NCI-H526 (cell line): ENCODE results near the gene CHCHD6.

ENCODE experiments used
- DNase-seq, 2 experiments: peaks; one replicate each; lab custom pipeline; 2025; lab: John Stamatoyannopoulos, UW

The CHCHD6 gene

DNA sequence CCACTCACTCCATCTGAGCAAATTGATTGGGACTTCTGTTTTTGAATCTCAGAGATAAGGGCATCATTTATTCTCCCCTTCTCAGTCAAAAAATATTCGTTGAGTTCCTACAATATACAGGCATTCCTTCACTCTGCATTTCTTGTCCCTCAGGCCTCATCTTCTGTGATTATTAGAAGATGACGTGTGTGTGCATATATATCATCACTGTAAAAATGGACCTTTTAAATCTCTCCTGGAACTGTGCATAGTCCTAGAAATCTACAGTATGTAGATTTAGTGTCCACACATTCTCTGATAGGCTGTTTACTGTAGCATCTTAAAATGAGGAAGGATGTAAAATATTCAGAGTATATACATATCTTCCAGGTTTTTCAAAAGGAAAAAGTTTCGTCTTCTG, 235.7 kb downstream of the CHCHD6 start:
- no peak for DNase-seq

DNA sequence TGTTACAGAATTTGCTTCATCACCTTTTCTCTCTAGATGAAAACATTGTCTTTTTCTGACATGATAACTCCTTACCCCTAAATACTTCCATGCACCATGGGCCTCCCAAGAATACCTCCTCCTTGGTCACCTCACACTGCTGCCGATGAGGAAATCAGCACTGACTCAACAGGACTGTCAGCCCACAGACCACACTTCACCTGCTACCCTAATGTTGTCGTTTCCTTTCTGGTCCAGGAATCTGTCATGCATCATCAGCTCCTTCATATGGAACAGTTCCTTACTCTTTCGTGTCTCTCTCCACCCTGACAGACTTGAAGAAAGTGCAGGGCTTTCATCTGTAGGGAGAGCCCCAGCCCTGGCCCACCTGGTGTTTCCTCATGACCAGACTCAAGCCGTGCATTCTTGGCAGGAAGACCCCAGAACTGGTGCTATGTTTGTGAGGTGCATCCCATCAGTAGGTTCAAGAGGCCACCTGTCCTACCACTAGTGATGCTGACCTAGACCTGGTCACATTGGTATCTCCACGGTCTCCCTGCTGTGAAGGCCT, 237.8 kb downstream of the CHCHD6 start:
- DNase-seq: no peak

DNA sequence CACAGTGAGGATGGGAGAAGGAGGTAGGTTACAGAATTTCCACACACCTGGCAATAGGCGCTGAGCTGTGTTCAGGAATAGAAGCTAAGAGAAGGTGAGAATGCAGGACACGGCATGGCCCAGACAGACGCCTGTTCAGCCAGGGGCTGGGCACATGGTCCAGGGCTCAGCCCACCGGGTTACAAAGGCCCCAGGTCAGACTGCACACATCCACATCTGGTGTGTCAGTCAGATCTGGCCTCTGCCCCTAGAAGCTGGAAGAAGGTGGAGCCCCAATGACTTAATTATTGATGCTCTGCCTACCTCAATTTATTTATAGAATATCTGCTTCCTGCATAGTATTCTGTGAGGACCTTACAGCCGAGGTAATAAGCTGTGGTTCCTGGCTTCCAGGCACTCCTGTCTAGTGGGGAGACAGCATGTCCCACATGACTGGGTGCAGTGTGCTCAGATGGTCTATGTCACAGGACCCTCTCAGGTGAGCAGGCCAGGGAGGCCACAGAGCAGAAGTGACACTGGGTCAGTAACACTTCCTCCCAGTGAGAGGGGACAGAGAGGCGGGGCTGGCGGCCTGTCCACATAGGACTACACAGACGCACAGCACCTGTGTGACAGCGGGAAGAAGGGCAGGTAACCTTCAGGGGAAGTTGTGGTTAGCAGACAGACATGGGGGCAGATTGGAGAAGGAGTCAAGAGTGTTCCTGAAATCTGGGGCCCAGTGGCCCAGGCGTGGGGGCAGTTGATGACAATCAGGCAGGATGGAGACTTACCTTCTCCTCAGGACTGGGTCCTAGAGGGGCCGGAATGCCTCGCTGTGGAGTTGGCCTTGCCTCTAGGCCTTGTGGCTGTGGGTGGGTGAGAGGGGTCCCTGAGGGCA, 240.3 kb downstream of the CHCHD6 start:
- no peak for DNase-seq

DNA sequence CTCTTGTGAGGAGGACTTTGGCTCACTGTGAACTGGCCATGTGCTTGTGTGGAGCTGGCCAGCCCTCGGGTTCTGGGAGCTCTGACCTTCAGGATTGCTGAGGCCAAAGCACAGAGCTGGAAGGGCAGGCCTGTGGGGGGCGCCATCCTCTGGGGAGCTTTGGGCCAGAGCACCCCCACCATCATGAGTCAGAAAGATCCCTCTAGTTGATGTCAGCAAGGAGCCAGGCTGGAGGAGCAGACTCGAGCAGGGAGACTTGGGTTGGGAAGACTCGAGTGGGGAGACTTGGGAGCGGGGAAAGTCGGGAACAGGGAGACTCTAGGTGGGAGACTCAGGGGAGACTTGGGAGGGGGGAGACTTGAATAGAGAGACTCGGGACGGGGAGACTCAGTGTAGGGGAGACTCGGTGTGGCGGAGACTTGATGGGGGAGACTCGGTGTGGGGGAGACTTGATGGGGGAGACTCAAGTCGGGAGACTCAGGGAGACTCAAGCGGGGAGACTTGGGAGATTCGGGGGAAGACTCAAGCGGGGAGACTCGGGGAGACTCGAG, 241.2 kb downstream of the CHCHD6 start:
- DNase-seq: no peak

DNA sequence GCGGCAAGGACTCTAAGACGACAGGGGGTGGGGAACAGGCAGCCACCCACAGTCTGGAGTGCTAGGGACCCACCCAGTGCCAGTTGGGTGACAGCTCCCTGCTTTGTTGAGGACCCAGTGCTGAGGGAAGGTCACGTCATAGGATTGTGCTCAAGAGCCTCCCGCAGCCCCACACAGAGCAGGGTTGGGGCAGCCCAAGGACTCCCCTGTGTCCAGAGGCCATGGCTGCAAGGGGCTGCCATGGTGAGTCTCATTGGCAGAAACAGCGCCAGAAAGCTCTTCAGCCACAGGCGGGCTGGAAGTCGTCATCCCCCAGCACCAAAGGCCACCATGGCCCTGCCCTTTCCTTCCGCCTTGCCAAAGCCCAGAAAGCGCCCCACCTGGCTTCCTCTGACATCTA, 241.9 kb downstream of the CHCHD6 start:
- DNase-seq: no peak

DNA sequence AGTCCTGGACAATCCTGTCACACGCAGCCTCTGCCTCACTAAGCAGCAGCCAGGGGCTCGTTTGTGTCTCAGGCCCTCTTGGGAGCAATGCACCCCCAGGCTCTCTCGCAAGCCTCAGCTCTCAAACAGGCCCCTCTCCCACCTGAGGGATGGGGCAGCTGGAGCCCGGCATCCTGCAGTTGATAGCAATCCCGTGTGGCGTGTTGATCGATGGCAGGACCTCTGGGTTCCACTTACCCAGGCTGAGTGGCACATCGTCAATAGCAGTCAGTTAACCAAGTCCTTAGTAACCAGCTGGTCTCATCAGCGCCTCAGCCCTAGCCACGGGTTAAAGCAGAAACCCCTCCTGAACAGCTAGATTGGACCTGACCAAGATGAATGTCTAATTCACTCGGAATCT, 242.4 kb downstream of the CHCHD6 start:
- no peak for DNase-seq

DNA sequence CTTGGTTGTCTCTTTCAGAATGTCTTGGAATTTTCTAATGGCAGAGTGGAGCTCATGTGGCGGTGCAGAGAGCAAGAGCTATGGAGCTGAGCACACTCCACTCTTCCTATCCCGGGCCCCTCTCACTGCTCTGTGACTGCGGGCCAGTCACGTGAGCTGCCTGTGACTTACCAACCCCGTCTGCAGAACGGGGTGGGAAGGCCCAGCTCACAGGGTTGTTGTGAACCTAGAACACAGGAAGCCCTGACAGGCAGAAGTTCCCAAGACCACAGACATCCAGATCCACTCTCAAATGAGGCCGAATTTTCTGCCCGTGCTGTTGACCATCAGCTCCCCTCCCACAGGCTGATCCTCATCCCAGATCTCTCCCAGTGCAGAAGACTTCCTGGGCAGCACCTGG, 243.4 kb downstream of the CHCHD6 start:
- DNase-seq: no peak

DNA sequence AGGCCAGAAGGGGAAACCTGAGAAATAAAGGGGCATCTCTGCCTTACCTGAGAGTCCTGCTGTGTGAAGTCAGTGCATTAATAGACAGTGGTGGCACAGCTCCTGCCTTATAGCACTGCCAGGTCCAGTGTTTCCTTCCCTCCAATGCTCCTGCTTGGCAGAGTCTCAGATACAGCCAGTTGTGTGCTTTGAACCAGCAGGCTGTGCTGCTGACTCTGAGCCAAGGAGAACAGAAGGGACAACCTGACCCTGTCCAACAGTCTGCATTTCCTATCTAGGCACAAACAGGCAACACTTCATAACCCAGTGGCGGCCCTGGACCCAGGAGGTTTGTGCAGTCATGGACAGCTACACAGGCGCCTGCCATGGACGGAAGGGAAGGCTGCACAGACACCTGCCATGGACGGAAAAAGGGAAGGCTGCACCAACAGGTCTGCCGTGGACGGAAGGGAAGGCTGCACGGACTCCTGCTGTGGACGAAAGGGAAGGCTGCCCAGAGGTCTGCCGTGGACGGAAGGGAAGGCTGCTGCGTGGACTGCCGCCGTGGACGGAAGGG, 245.0 kb downstream of the CHCHD6 start:
- DNase-seq: no peak

DNA sequence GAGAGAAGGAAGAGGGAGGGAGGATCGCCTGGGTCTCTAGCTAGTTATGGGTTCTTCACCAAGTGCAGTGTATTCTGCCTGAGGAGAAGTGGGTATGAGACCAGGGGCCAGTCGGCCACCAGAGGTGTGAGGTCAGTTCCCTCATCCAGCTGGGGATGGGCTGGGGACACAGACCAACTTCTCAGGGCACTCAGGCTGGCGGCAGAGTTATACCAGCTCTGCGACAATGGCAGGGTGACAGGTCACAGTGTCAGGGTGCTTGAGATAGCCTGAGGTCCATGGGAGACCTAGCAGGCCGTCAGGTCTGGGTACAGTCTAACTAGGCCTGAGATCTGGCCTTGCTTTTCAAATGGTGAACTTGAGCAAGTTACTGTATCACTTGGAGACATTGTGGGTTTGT, 247.5 kb downstream of the CHCHD6 start:
- DNase-seq: no peak

DNA sequence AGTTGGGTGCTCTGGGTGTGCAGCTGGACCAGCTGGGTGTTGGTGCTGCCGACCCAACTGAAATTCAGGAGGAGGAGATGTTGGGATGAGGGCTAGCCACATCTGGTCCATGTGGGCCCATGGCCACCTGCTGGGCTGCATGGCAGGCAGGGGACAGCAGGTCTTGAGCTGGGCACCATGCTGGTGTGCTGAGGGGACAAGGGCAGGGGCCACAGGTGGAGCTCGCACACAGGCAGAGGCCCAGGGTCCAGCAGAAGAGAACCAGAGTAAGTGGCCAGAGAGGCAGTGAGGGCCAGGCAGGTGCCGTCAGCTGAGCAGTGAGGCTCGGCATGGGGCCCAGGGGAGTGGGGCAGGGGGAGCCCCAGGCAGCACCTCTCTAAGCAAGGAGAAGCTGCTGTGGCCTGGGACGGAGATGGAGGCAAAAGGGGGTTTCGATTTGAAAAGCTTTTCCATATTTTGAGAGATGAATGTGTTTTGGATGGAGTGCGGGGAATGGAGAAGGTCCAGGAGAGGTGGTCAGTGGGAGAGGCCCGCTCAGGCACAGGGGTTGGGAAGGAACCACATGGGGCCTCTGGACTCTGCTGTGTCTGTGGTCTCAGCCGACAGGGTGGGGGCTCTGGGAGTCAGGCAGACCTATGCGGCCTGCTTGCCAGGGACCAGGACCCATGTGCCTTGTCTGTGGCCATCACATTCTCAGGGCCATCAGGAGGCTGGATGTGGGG, 248.4 kb downstream of the CHCHD6 start:
- DNase-seq: no peak

DNA sequence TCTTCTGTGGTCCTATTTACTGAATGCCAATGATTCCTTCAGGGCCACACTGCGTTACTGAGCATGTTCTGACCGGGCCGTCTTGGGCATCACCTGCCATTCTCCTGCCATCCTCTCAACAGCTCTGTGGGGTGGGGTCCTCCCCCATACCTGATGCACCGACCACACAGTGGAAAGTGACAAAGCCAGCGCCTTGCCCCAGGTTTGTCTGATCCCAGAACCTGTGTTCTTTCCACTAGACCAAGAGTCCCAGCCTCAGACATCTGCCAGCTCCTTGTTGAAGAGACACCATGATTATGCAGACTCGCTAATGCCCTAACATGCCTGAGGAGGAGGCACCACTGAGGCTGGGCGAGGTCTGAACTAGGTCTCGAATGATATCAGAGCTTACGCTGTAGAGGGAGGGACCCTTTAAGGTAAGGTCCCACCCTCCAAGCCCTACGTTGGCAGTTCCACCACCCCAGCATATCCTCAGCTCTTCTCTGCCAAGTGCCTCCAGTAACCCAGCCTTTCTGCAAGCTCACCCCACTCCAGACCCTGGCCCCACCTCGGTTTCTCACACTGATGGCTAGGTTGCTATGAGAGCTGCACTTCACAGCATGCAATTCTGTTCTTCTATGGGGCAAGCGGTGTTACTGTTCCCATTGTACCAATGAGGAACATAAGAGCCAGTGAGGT, 249.1 kb downstream of the CHCHD6 start:
- DNase-seq: no peak

DNA sequence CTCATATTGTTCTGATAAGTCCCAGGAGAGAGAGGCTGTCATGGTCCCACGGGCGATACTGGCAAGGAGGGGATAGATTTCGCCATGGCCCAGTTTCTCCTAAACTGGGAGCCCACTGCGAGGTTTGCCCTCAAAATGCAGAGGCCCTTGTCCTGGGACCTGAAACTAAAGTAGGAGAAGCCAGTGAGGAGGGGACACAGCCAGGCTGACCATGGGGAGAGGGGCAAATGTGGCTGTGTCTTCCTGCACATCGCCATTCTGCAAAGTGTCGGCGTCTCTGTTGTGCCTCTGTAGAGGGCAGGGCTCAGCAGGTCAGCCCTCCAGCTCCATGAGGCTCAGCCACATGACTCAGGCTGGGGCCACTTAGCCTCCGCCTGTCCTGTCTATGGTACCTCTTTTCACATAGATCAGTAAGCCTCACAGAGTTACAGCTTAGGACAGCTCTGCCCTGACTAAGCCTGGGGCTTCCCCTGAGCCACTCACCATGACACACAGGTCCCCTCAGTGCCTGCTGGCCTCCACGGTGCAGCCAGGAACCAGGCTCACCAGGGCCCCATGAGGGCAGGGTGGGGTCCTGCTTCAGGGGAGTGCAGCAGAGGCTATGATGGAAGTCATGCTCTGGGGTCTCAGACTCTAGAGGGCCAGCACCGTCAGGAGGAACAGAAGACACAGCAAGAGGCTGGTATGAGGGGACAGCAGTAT, 250.3 kb downstream of the CHCHD6 start:
- no peak for DNase-seq

DNA sequence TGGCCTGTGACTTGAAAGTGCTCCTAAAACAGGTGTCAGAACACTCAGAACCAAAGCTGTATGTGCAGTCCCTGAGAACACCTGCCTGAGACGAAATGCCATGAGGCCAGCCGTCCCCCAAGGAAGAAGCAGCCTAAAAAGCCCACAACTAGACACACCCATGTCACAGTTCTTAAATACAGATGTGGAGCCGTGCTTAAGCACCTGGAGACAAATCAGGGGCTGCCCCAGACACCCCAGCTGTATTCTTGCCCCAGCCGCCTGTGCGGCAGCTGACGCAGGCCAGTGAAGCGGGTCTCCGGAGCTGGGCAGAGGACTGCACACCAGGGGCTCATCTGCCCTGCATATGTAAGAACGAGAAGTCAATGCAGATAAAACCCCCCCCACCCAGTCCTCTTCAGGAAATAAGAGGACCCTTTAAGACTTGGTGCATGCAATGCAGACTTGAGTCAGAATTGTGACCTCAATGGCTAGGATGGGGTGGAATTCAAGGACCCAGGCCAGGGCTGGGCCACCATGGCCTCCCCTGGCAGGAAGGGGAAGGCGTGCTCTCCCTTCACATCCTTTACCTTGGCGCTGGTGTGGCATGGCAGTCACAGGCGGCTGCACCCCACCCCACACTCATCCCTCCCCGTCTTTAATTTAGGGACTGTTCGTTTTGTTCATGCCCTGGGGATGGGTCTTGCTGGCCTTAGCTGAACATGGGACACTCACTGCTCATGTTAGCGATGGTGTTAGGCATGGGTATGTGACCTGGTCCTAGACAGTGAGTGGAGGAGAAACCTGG, 251.2 kb downstream of the CHCHD6 start:
- DNase-seq: no peak

DNA sequence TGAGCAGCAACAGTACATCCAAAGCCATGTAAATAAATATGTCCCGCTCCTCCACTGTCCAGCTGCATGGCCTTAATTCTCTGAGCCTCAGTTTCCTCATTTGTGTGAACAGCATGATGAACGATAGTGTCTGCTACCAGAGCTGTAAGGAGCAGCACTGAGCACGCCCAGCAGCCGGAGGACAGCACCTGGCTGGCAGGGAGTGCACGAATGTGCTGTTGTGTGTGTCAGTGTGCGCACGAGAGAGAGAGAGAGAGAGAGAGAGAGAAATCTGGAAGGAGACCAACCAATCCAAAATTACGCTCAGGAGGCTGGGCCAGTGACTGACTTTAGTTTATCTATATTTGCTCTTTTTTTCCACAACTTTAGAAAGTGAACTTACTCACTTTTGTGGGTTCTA, 252.3 kb downstream of the CHCHD6 start:
- DNase-seq: no peak

DNA sequence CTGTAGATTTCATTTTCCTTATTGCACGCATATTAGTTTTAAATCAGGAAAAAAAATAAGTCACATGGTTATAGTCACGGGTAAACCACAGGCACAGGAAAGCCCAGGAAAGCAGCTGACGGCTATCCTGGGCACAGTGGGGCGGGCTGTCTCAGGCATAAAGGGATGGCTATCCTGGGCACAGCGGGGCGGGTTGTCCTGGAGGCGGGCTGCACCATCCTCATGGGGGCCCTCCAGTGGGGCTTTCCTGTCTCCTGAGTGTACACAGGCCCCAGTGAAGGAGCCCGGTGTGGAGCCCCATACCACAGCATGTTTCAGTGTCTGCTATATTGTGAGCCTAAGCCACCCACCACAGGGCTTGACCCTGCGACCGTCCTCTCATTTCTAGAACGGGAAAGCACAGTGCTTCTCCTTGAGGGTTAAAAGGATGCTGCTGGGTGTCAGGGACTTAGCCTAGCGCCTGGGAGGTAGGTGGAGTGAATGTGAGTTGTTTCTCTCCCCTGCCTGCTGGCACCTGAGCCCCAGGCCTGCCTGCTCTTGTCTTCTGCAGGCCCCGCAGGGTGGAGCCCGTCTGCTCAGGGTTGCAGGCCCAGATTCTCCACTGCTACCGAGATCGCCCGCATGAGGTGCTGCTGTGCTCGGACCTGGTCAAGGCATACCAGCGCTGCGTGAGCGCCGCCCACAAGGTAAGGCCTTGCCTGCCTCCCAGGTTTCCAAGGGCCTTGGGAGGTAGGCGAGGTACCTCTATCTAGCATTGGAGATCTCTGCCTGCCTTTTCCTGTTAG, 253.0 kb downstream of the CHCHD6 start:
- DNase-seq: no peak

DNA sequence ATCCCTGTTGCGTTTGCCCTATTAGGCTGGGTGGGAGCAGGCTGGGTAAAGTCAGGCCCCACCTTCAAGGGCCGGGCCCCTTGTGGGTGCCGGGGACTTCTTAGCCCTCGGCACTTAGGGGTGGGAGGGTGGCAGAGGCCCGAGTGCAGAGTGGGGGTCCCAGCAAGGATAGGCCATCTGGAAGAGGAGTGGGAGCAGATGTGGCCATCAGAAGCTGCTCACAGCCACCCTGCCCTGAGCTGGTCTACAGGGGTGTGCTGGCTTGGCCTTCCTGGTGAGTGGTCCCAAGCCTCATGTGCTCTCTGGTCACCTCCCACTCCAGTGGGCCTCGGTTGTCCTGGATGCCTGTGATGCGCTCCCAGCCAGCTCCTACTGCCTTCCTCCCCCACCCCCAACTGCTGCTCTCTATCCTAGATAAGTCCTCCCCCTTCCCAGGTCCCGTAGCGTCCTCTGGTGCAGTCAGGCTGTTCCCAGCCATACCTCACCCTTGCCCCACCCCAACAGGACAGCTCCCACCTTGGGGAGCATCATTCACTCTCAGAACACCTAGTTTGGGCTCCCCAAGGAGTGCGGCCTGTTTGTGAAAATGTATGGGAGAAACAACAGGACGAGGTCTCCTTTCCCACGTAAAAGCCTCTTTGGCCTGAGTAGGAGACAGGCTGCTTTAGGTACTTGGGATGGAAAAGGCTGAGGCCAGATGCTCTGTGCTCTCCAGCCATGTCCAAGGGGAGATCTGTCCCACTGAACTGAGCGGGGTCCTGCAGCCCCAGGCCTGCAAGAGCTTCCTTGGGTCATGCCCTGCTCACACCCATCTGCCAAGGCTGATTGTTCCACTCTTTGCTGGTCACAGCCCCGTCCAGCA, 254.0 kb downstream of the CHCHD6 start:
- no peak for DNase-seq

DNA sequence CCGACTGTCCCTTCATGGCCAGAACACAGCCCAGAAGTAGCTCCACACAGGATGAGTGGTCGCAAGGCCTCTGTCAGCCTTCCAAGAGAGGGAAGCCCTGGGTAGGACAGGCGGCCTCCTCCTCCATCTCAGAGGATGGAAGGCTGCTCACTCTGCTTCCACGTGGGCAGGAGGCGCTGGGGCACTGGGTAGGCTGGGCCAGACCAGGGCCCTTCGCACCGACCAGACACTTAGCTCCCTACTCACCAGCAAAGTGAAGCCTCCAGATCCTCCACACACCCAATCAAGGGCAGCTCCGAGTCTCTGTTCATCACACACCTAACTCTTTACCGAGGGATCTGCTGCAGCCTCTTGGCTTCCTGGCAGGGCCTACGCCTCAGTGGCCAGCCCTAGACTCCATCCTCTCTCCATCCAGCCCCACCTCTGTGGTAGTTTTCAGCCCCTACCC, 254.6 kb downstream of the CHCHD6 start:
- DNase-seq: no peak

DNA sequence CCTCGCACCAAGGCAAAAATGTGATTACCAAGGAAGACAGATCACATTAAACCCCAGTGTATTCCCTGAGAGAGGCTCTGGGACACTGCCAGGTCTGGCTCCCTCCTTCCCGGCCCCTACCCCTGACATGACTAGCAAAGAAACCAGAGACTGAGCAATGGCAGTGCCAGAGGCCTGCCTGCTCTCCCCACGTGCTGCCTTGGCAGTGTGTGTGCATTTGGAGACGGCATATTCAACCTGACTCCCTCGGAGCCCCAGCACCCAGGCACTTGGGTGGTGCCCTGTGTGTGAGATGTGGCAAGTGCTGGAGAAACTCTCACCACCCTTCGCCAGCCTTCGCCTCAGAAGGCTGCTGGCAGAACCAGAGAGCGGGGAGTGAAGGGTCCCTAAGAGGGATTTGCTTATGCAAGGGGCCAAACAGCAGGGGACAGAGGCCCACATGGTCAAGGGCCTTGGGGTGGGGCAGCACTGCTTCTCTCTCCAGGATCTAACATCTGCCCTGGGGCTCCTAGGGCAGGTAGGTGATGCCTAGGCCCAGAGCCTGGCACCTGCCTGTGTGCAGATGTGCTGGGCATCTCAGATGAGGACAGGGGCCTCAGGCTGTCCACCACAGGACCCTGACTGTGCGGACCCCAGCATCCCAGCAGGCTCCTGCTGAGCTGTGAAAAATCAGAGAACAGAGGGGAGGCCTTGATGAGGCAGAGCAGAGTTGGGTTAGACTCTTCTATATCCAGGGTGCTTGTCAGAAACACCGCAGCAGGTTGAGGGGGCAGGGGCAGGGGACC, 255.3 kb downstream of the CHCHD6 start:
- no peak for DNase-seq
